Neural cell (in vitro differentiated cells): Measurements from ENCODE around the gene MSANTD2. TPM values are rescaled to one million over a fixed set of nuclear protein-coding genes. Genes with fewer than 3 reads are reported as not detected.

ENCODE experiments used
- H2AFZ ChIP-seq: fragments of 200-600, 300-800 bp; sonication (generic), shearing (Covaris generic); 2 replicates; pipeline ENCODE4 v1.6.0; 2014; ENCODE audit warnings: low read depth, mild to moderate bottlenecking, antibody characterized with exemption, low read length, moderate library complexity
- H3F3A ChIP-seq: fragments of 200-600 bp; shearing (Covaris generic); 2 replicates; pipeline ENCODE4 v1.6.1; 2016; ENCODE audit warnings: mild to moderate bottlenecking, moderate library complexity, mixed read lengths, antibody characterized with exemption, low read length; ENCODE audit not compliant: insufficient read depth, poor library complexity, severe bottlenecking
- H3K27ac ChIP-seq: fragments of 200-600, 300-800 bp; sonication (generic), shearing (Covaris generic); 2 replicates; pipeline ENCODE4 v1.5.1; 2014; ENCODE audit warnings: mild to moderate bottlenecking, low read length, moderate library complexity
- H3K27me3 ChIP-seq: fragments of 300-800, 200-600 bp; sonication (generic), shearing (Covaris generic); 2 replicates; pipeline ENCODE4 v1.6.0; 2014; ENCODE audit warnings: mild to moderate bottlenecking, low read depth, low read length, moderate library complexity; ENCODE audit not compliant: insufficient read depth
- H3K36me3 ChIP-seq: fragments of 300-800, 200-600 bp; sonication (generic), shearing (Covaris generic); 2 replicates; pipeline ENCODE4 v1.5.1; 2014; ENCODE audit warnings: mild to moderate bottlenecking, antibody characterized with exemption, low read length, moderate library complexity; ENCODE audit not compliant: insufficient read depth
- H3K4me2 ChIP-seq: fragments of 300-800, 200-600 bp; sonication (generic), shearing (Covaris generic); 2 replicates; pipeline ENCODE4 v1.6.0; 2014; ENCODE audit warnings: mild to moderate bottlenecking, low read length
- H3K4me3 ChIP-seq: fragments of 300-800, 200-600 bp; sonication (generic), shearing (Covaris generic); 2 replicates; pipeline ENCODE4 v1.5.1; 2014; ENCODE audit warnings: mild to moderate bottlenecking, low read length, moderate library complexity
- H3K79me2 ChIP-seq: fragments of 200-600 bp; shearing (Covaris generic); replicated peaks from 2 replicates; pipeline ENCODE4 v1.6.0; 2014; ENCODE audit warnings: mild to moderate bottlenecking, low read length, moderate library complexity; ENCODE audit not compliant: insufficient read depth
- H3K9ac ChIP-seq: fragments of 300-800, 200-600 bp; sonication (generic), shearing (Covaris generic); 2 replicates; pipeline ENCODE4 v1.6.1; 2016; ENCODE audit warnings: mild to moderate bottlenecking, low read length, mixed read lengths
- H3K9me2 ChIP-seq: fragments of 200-600 bp; shearing (Covaris generic); 2 replicates; pipeline ENCODE4 v1.6.1; 2016; ENCODE audit warnings: mild to moderate bottlenecking, low read length, mixed read lengths; ENCODE audit not compliant: insufficient read depth
- H3K9me3 ChIP-seq: fragments of 200-600, 300-800 bp; sonication (generic), shearing (Covaris generic); 2 replicates; pipeline ENCODE4 v1.6.1; 2016; ENCODE audit warnings: mild to moderate bottlenecking, mixed run types, low read length, moderate library complexity, mixed read lengths
- H4K20me1 ChIP-seq: fragments of 200-600 bp; shearing (Covaris generic); 2 replicates; pipeline ENCODE4 v1.6.1; 2016; ENCODE audit warnings: mild to moderate bottlenecking, mixed run types; ENCODE audit not compliant: insufficient read depth
- CTCF ChIP-seq: fragments of 450-650 bp; IDR thresholded peaks from 2 replicates; pipeline ENCODE4 v1.5.1; 2014; ENCODE audit warnings: antibody characterized with exemption, mild to moderate bottlenecking, moderate library complexity; ENCODE audit not compliant: poor library complexity, severe bottlenecking
- EP300 ChIP-seq: fragments of 450-650 bp; conservative IDR thresholded peaks from 2 replicates; pipeline ENCODE4 v1.6.1; 2014; ENCODE audit warnings: antibody characterized with exemption, mild to moderate bottlenecking, moderate library complexity; ENCODE audit not compliant: poor library complexity, severe bottlenecking
- EZH2 ChIP-seq: fragments of 200-600, 300-800 bp; shearing (Covaris generic), sonication (generic); IDR thresholded peaks from 2 replicates; pipeline ENCODE4 v1.6.1; 2014; ENCODE audit warnings: antibody characterized with exemption, low read length, borderline replicate concordance, mild to moderate bottlenecking; ENCODE audit not compliant: insufficient read depth, poor library complexity, severe bottlenecking
- MXI1 ChIP-seq: fragments of 450-650 bp; conservative IDR thresholded peaks from 2 replicates; pipeline ENCODE4 v1.6.1; 2014; ENCODE audit warnings: antibody characterized with exemption, mild to moderate bottlenecking; ENCODE audit not compliant: poor library complexity, severe bottlenecking
- POLR2AphosphoS5 ChIP-seq: IDR thresholded peaks from 2 replicates; pipeline ENCODE4 v1.6.1; 2012
- RAD21 ChIP-seq: fragments of 450-650 bp; conservative IDR thresholded peaks from 2 replicates; pipeline ENCODE4 v1.6.1; 2014; ENCODE audit warnings: antibody characterized with exemption, mild to moderate bottlenecking, moderate library complexity
- SMC3 ChIP-seq: fragments of 450-650 bp; conservative IDR thresholded peaks from 2 replicates; pipeline ENCODE4 v1.6.1; 2014; ENCODE audit warnings: antibody characterized with exemption, mild to moderate bottlenecking, moderate library complexity; ENCODE audit not compliant: poor library complexity
- TAF1 ChIP-seq: IDR thresholded peaks from 2 replicates; pipeline ENCODE4 v1.6.1; 2012; ENCODE audit warnings: low read depth
- polyA plus RNA-seq: library from polyadenylated mRNA; depleted of rRNA; stranded (reverse); fragments of >200 nt; gene quantifications from 2 replicates; pipeline ENCODE4 v1.2.3, GENCODE V29; 2014
- TF ChIP-seq, protein P1 (sequence below): IDR thresholded peaks from 2 replicates; pipeline ENCODE4 v1.6.1; 2012; ENCODE audit warnings: borderline replicate concordance

MSANTD2 gene
- polyA plus RNA-seq, 1 donor from 2014 or later: 45.3 TPM

DNA sequence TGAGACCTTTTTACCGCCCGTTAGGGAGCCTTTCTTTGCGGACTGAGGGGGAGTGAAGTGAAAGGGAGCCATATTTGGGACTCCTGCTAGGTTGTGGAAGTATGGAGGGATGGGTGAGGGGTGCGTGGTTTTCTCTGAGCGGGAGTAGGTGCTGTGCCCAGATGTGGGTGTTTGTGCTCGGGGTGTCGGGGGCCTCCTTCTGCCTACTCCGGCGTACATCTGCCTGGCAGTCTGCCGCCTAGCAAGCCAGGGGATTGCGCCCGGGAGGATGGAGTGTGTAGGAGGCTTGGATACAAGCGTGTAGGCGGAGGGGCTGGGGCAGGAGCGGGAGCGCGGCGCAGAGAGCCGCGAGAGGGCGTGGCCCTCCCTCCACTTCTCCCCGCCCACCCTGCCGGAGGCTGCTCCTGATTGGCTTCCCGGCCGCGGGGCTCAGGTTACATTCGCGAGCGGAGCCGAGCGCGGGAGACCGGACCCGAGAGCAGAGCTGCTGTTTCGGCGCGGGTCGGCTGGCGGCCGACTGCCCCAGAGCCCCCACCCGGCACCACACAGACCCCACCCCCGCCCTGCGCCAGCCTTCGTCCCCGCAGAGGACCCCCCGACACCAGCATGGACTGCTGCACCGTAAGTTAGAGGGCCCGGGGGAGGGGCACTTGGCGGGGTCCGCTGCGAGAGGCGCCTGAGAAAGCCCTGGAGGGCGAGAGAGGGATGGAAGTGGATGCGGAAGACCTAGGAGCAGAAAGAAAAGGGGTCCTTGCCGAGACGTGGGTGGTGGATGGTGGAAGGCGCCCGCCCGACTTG, 60.5 kb downstream of the MSANTD2 start, which contains the start of gene NRGN:
Gene NRGN (plus strand): TSS at position 464 of the 798 bp plus-strand sequence. CDS start 143 bp downstream, at position 607.
- H3K27ac ChIP-seq: no peak within 1 kb of the TSS
- TF ChIP-seq CTCF (no peak), MXI1 (no peak), SMC3 (no peak), EP300 (no peak), EZH2 (no peak), RAD21 (no peak), POLR2AphosphoS5 (no peak), TAF1 (no peak)
- TF ChIP-seq, protein P1, sequence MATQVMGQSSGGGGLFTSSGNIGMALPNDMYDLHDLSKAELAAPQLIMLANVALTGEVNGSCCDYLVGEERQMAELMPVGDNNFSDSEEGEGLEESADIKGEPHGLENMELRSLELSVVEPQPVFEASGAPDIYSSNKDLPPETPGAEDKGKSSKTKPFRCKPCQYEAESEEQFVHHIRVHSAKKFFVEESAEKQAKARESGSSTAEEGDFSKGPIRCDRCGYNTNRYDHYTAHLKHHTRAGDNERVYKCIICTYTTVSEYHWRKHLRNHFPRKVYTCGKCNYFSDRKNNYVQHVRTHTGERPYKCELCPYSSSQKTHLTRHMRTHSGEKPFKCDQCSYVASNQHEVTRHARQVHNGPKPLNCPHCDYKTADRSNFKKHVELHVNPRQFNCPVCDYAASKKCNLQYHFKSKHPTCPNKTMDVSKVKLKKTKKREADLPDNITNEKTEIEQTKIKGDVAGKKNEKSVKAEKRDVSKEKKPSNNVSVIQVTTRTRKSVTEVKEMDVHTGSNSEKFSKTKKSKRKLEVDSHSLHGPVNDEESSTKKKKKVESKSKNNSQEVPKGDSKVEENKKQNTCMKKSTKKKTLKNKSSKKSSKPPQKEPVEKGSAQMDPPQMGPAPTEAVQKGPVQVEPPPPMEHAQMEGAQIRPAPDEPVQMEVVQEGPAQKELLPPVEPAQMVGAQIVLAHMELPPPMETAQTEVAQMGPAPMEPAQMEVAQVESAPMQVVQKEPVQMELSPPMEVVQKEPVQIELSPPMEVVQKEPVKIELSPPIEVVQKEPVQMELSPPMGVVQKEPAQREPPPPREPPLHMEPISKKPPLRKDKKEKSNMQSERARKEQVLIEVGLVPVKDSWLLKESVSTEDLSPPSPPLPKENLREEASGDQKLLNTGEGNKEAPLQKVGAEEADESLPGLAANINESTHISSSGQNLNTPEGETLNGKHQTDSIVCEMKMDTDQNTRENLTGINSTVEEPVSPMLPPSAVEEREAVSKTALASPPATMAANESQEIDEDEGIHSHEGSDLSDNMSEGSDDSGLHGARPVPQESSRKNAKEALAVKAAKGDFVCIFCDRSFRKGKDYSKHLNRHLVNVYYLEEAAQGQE: no peak

DNA sequence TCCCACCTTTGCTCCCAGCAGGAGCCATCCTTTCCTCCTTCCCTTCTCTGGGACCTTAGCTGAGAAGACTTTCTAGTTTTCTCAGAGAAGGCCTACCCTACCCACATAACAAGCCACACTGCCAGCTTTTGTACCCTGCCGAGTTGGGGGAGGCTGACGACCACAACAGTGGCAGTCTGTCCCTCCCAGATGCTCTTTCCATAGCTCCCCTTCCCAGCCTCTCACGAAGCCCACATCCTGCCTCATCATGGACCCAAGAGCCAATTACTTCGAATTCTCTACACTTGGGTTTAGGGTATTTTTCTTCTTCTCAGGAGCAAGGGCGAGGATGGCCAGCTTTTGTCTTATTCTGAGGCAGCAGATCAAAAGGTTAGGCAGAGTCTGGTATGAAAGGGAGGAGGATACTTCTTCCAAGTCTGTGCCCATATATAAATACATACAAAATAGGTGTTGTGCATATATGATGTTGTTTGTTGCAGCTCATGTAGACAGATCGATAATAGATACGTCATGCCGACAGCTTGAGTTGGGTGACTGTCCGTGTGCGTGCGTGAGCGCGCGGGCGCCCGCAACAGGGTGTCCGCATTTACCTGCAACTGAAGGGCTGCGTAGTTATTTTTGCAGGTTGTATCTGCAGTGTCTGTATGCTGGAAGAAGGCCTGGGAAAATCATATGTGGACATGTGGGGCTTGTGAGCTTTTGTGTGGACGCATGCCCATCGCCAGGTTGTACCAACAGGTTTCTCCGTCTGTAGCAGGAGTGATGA, 61.3 kb downstream of the MSANTD2 start:
- H3K4me3 ChIP-seq: peak overlapping the region; percentile 77
- TF ChIP-seq SMC3: no peak
- TF ChIP-seq POLR2AphosphoS5: no peak
- TF ChIP-seq EZH2: no peak
- no peak for TF ChIP-seq CTCF
- TF ChIP-seq, protein P1: no peak
- no peak for TF ChIP-seq RAD21
- TF ChIP-seq MXI1: no peak
- no peak for TF ChIP-seq TAF1
- no peak for TF ChIP-seq EP300
- H2AFZ ChIP-seq: no peak overlapping the region
- H3K9me3 ChIP-seq: no peaks in the 10 kb centered on the region
- H3K36me3 ChIP-seq: no peaks in the 10 kb centered on the region
- H3K79me2 ChIP-seq: no peaks in the 10 kb centered on the region
- peaks cover 40% of the 10 kb centered on the region for H3K27me3 ChIP-seq
- H3K9ac ChIP-seq: peak overlapping the region; percentile 42
- no peaks in the 10 kb centered on the region for H4K20me1 ChIP-seq
- H3K9me2 ChIP-seq: no peaks in the 10 kb centered on the region
- H3K4me2 ChIP-seq: peak overlapping the region; percentile 78
- H3K27ac ChIP-seq: no peak overlapping the region
- H3F3A ChIP-seq: no peaks in the 10 kb centered on the region

More for the DNA sequence above, 60.5 kb downstream of the MSANTD2 start, which contains the start of gene NRGN:
- peak within 1 kb of the TSS; percentile 78 for H3K4me2 ChIP-seq
- no peaks in the 10 kb centered on the region for H3K9me2 ChIP-seq
- peak within 1 kb of the TSS; percentile 42 for H3K9ac ChIP-seq
- H3K79me2 ChIP-seq: no peaks in the 10 kb centered on the region
- H2AFZ ChIP-seq: peak within 1 kb of the TSS; percentile 45
- H3F3A ChIP-seq: no peaks in the 10 kb centered on the region
- no peaks in the 10 kb centered on the region for H3K36me3 ChIP-seq
- H4K20me1 ChIP-seq: no peaks in the 10 kb centered on the region
- peaks cover 48% of the 10 kb centered on the region for H3K27me3 ChIP-seq
- peak within 1 kb of the TSS; percentile 77 for H3K4me3 ChIP-seq
- H3K9me3 ChIP-seq: no peaks in the 10 kb centered on the region
